Stimulated activated CD8-positive, alpha-beta memory T cell treated with anti-CD3 and anti-CD28 coated beads, Interleukin-4, amount 100 ng/mL, for 4 hours (primary cell): ENCODE data around the gene GNPNAT1.
A peak's percentile ranks its signal among the peaks of the same experiment; 100 is the strongest.

Experiments
- DNase-seq, 2 donors: peaks; one replicate each; pipeline ENCODE4 v3.0.0-alpha.2; 2020; ENCODE audit warnings: low read depth in 2 of 2, low spot score in 1 of 2

GNPNAT1 gene

GRCh38 chr14:52791223-52792096, at the start of gene GNPNAT1:
Gene GNPNAT1 (minus strand): TSS chr14:52791607. CDS start chr14:52784650, 6,957 bp downstream.
- peak; percentile 61 to 79 for DNase-seq

GRCh38 chr14:52840877-52841276, 49.5 kb upstream of the GNPNAT1 start:
- no peak for DNase-seq

DNA sequence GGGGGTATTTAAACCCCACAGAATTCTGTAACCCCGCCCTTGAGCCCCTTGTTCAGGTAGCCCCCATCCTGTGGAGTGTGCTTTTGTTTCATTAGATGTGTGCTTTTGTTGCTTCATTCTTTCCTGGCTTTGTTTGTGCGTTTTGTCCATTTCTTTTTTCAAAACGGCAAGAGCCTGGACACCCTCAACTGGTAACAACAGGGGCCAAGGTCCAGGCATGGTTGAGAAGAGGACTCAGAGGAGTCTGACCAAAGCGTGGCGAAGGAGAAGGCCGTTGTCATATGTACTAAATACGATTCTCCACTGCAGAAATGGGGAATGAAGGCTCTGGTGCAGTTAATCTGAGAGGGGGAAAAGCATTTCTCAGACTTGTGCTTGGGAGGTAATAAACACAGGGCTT, 46.0 kb upstream of the GNPNAT1 start:
- DNase-seq = no peak

GRCh38 chr14:52836063-52836462, 44.7 kb upstream of the GNPNAT1 start:
- no peak for DNase-seq

- DNase-seq = no peak
These were observed 43.9 kb upstream of the GNPNAT1 start for GRCh38 chr14:52835122-52835903.

DNA sequence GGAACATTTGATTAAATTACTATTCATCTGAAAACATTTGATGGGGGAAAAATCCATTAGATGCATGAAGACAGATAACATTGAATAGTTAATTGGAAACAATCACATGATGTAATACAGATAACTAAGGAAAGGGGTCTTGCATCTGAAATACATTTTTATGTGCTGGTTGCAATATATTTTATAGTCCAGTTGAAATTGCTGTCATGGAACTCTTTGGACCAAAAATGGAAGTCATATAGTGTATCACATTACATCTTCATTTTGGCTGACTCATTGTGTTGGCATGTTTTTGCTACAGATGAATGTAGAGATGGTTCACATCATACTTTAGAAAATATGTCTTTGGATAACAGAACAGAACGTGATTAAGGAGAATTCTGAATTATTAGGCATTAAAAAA, 43.0 kb upstream of the GNPNAT1 start:
- no peak for DNase-seq

GRCh38 chr14:52833891-52834290, 42.5 kb upstream of the GNPNAT1 start:
- no peak for DNase-seq

DNA sequence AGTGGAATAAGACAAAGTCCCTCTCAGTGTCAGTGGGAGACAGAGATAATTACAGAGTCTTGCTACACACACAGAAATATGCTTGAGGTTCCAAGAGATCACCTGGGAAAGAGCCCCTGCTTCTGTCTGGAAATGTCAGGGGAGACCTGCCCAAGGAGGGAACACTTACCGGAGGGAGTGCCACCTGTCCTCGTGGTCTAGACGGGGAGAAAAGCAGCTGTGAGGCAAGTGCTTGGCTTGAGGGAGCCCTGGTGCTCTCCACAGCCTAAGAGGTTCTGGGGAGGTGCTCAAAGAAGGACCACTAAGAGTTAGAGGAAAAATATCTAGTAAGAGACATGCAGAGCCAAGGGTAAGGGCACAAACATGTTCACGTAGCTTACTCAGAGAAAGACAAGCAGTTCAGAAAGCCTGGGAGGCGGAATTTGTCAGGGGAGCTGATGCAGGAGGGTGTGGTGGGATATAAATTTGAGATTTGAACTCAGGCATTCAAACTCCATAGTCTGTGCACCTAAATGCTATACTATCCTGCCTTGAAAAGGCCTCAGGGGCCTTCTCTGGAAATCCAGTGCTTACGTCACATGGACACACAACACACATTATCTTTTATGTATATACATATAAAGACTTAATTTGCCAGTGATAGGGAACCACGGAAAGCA, 38.2 kb upstream of the GNPNAT1 start:
- no peak for DNase-seq

- DNase-seq = no peak
These were observed 36.0 kb upstream of the GNPNAT1 start for GRCh38 chr14:52827426-52827825.

DNA sequence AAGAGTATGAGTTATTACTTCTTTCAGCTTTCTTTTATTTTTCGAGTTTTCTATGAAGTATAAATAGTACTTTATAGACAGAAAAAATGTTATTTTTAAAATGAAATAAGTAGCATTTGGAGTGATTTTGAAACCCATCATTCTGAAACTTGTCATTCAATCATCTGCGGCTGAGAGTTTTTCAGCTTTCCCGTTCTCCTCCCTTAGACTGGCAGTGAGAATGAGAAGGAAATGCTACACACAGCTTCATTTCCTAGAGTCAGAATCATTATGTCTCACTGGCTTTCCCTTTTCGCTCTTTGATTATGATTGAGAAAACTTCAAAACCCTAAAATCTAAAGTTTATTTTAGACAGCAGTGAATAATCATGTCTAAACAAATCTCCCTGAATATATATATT, 33.7 kb upstream of the GNPNAT1 start:
- DNase-seq = no peak

GRCh38 chr14:52824462-52824861, 33.1 kb upstream of the GNPNAT1 start:
- no peak for DNase-seq

DNA sequence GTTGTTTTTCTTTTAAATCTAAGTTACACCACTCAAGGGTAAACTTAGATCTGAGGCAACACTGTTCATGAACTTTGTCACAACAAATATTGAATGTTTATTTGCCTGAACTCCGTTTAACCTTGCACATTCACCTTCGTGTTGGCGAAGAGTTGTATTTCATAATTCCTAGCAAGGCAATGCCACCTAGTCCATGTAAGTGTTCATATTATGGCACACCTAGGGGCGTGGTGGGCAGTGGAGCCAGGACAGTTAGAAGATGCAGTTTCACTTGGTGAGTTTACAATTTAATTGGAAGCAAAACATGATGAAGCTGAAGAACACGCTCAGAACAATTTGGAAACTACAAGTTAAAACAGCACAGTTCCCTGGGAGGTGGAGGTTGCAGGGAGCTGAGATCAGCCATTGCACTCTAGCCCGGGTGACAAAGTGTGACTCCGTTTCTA, 30.4 kb upstream of the GNPNAT1 start:
- no peak for DNase-seq

- no peak for DNase-seq
These were observed 16.7 kb upstream of the GNPNAT1 start for GRCh38 chr14:52808101-52808500.

DNA sequence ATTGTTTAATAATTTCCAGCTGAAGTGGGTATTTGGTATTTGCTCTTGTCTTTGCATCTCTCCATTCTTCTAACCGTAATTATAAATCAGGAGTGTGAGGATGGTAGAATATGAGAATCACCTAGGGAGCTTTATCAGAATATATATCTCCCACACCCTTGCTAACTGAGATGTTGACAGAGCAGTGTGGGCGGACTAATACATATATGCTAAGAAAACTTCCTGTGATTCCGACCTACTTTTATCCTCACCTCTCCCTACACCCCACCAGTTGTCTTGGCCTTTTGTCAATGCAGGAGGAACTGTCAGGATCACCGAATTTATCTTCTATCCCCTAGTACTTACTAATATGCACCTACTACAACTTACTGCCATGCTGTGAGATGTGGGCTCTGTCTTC, 14.7 kb upstream of the GNPNAT1 start:
- DNase-seq = no peak

GRCh38 chr14:52802597-52802996, 11.2 kb upstream of the GNPNAT1 start:
- DNase-seq = no peak

DNA sequence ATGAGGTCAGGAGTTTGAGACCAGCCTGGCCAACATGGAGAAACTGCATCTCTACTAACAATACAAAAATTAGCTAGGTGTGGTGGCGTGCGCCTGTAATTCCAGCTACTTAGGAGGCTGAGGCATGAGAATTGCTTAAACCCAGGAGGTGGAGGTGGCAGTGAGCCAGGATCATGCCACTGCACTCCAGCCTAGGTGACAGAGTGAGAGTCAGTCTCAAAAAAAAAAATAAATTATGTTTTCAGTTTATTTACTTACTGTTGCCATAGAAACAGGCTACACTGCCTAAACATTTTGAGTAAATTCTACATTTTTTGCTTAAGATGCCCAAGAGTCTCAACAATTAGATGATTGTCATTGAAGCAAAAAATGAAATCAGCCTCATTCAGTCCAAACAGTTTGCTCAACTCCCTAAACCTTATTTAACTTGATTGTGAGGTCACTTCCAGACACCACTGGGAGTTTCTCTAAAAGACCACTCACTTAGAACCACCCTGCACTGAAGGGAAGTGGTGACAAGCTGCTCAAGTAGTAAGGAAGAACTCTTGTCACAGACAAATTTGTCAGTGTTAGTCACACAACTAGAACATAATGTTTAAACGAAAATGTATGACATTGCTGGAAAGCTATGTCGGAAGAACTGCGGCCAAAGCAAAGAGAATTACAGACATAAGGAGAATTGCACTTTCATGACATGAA, 9.8 kb upstream of the GNPNAT1 start:
- no peak for DNase-seq

- DNase-seq = no peak
These were observed 7.4 kb upstream of the GNPNAT1 start for GRCh38 chr14:52798826-52799225.

DNA sequence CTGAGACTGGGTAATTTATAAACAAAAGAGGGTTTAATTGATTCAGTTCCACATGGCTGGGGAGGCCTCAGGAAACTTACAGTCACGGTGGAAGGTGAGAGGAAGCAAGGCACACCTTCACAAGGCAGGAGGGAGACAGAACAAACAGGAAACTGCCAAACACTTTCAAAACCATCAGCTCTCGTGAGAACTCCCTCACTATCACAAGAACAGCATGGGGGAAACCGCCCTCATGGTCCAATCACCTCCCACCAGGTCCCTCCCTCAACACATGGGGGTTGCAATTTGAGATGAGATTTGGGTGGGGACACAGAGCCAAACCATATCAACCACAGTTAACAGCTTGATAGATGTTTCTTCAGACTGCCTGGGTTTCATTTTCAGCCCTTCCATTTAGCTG, 6.2 kb upstream of the GNPNAT1 start:
- DNase-seq = no peak

DNA sequence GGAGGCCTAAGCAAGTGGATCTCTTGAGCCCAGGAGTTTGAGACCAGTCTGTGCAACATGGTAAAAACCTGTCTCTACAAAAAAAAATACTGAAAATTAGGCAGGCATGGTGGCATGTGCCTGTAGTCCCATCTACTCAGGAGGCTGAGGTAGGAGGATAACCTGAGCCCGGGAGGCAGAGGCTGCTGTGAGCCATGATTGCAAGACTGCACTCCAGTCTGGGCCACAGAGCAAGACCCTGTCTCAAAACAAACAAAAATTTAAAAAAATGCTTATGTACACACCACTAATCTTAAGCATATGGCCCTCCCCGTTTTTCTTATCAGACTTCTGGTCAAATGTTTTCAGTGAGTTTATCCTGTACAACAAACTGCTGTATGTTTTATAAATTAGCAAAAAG, 1.7 kb upstream of the GNPNAT1 start:
- no peak for DNase-seq

DNA sequence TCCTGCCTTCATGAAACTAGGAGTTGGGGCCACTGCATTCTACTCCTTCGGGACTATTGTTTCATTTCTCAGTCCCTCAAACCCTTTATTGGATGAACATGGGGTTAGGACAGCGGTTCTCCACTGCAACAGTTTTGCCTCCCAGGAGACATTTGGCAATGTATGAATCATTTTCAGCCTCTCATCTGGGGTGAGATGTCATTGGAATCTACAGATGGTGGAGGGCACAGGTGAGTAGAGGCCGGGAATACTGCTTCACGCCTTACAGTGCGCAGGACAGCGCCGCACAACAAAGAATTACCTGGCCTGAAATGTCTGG, 649 bp upstream of the GNPNAT1 start:
- no peak for DNase-seq

- DNase-seq = no peak
These were observed 618 bp downstream of the GNPNAT1 start for GRCh38 chr14:52790756-52791222.
